ENCODE results near the gene PPIF. TPM values are rescaled to one million over a fixed set of nuclear protein-coding genes. Genes with fewer than 3 reads are reported as not detected.

The PPIF gene
- 29.6 and 36.1 TPM in 2 replicates for total RNA-seq (ENCODE audit: low replicate concordance)

DNA sequence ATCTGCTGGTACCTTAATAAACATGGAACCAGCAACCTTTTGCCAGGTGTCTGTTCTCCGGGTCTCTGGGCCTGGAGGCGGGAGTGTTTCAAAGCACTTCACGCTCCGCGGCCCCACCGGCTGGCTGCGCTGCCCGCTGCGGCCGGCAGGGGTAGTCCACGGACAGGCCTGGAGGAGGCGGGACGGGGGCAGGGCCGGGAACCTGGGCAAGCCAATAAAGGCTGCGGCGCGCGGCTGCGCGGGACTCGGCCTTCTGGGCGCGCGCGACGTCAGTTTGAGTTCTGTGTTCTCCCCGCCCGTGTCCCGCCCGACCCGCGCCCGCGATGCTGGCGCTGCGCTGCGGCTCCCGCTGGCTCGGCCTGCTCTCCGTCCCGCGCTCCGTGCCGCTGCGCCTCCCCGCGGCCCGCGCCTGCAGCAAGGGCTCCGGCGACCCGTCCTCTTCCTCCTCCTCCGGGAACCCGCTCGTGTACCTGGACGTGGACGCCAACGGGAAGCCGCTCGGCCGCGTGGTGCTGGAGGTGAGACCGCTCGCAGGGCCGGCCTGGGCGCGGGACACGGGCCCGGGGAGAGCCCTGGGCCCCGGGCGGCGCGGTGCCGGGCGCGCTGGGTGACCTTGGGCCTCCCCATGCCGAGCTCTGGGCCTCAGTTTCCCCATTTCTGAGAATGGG is at the start of gene PPIF:
Gene PPIF, plus strand, starts transcription at position 244 of the 668 bp plus-strand sequence. Its CDS starts 80 bp downstream, at position 324.
- peak; percentile 84 for TF ChIP-seq CTCF (IDR thresholded peaks at IDR 0.05; ENCODE audit: insufficient read depth, low read length)
- H3K4me3 ChIP-seq (ENCODE audit: low read depth, low read length), result peak within 1 kb of the TSS; percentile 84

DNA sequence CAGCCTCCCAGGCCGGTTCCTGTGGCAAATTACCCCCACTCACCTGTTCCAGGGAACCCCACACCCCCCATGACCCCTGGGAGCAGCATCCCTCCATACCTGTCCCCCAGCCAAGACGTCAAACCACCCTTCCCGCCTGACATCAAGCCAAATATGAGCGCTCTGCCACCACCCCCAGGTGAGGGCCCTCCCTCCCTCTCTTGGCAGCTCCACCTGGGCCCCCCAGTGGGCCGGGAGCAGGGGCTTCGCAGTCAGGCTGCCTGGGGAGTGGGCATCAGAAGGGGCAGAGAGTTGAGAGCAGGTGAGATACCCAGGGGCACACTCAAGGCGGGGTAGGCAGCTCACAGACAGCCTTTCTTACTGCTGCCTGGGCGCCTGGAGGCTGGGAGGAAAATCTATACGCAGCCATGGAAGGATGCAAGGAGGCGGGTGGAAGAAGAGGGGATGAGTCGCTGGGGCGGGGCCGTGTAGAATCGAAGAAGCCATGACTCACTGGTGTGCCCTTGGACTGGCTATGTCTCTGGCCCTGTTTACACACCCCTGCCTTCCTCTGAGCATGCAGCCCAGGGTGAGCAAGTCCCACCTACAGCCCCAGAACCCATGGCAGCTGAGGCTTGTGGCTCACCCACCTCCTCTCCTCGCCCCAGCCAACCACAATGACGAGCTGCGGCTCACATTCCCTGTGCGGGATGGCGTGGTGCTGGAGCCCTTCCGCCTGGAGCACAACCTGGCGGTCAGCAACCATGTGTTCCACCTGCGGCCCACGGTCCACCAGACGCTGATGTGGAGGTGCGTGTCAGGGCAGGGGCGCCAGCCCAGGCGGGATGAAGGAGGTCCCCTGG is 48.6 kb upstream of the PPIF start:
- DNase-seq (ENCODE audit: low read depth), result peak; percentile 94
- no peak for TF ChIP-seq CTCF (IDR thresholded peaks at IDR 0.05; ENCODE audit: insufficient read depth, low read length)
- no peak overlapping the region for H3K4me3 ChIP-seq (ENCODE audit: low read depth, low read length)

More for the DNA sequence above, at the start of gene PPIF:
- DNase-seq (ENCODE audit: low read depth), result peak; percentile 87

GRCh38 chr10:79299397-79300241 is 47.6 kb upstream of the PPIF start:
- peak; percentile 89 for DNase-seq (ENCODE audit: low read depth)
- no peak for TF ChIP-seq CTCF (IDR thresholded peaks at IDR 0.05; ENCODE audit: insufficient read depth, low read length)
- H3K4me3 ChIP-seq (ENCODE audit: low read depth, low read length), result no peak overlapping the region

DNA sequence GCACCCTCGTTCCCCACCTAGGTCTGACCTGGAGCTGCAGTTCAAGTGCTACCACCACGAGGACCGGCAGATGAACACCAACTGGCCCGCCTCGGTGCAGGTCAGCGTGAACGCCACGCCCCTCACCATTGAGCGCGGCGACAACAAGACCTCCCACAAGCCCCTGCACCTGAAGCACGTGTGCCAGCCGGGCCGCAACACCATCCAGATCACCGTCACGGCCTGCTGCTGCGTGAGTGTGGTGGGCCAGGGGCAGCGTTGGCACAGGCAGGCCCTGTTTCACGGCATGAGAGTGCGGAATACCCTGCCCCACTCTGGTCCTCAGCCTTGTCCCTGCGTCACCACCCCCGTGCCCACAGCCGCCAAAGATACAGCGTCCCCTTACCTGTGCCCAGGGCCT is 46.6 kb upstream of the PPIF start:
- no peak for TF ChIP-seq CTCF (IDR thresholded peaks at IDR 0.05; ENCODE audit: insufficient read depth, low read length)
- H3K4me3 ChIP-seq (ENCODE audit: low read depth, low read length), result no peak overlapping the region
- DNase-seq (ENCODE audit: low read depth), result no peak

GRCh38 chr10:79301754-79302530 is 45.3 kb upstream of the PPIF start:
- no peak for TF ChIP-seq CTCF (IDR thresholded peaks at IDR 0.05; ENCODE audit: insufficient read depth, low read length)
- H3K4me3 ChIP-seq (ENCODE audit: low read depth, low read length), result no peak overlapping the region
- DNase-seq (ENCODE audit: low read depth), result no peak
